GM21717 (cell line): ENCODE data around the gene PLS1.

Experiments used
- ATAC-seq: cut with Tn5 transposase; IDR thresholded peaks from one replicate; pipeline ENCODE4 v1.9.1; 2021; ENCODE audit warnings: mild to moderate bottlenecking, moderate library complexity; ENCODE audit not compliant: unreplicated experiment

PLS1 gene

DNA sequence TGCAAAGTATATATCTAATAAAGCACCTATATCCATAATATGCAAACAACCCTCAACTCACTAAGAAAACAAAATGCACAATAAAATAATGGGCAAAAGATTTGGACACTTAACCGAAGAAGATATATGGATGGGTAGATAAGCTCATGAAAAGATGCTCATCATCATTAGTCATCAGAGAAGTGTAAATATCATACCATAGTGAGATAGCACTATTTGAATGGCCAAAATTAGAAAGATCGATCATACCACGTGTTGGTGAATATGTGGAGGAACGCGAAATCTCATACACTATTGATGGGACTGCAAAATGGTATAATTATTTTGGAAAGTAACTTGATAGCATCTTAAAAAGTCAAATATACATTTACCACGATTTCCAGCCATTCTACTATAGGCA is 40.5 kb downstream of the PLS1 start:
- no peak for ATAC-seq

- no peak for ATAC-seq
Measured at GRCh38 chr3:142638291-142638690, 42.1 kb downstream of the PLS1 start.

DNA sequence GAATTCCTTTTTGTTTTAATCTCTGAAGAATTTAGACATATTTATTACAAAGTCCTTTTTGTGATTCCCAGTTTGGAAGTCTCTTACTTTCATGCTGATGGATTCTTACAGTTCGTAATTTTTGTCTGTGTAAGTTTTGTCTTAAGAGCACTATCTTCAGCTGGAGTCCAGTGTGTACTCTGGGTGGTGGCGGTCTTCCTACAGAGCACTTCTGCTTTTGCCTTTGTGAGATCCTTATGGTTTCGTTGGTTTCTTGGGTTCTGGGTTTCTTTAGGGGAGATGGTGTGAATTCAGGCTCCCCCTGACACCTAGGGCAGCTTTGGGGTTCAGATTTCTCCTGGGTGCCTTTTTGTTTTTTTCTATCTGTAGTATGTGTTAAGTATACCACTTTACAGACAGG is 45.3 kb downstream of the PLS1 start:
- ATAC-seq: no peak

DNA sequence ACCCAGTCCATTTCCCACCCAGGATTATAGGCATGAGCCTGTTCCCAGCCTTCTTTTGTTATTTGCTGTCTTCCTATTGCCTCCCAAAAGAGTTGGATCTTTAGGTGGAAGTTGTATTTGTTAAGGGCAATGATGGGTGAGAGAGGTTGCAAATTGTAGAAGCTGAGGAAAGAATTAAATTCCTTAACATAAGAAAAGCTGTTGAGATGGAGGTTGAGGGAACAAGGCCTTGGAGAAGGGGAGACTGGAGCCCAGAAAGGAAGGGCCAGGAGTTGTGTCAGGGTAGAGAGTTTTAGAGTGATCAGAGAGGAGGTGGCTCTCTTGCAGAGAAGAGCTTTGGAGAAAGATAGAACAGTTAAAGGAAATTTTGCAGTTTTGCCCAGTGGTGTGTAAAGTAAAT is 46.8 kb downstream of the PLS1 start:
- no peak for ATAC-seq

DNA sequence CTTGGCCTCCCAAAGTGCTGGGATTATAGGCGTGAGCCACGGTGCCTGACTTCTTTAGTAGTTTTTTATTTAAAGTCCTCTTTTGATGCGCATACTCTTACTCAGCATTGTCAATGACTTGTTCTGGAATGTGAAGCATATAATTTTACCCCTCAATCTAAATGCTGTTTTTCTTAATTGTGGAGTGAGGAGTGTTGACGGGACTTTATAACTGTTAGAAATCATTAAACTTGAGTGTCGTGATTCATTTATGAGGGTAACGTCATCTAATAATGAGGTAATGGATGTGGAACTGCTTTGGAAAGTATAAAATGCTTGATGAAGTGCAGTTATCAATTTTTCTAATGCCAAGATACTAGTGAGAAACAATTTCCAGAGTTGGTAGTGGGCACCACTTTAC is 48.3 kb downstream of the PLS1 start:
- ATAC-seq: no peak

GRCh38 chr3:142645236-142645793 is 49.1 kb downstream of the PLS1 start:
- ATAC-seq: no peak

DNA sequence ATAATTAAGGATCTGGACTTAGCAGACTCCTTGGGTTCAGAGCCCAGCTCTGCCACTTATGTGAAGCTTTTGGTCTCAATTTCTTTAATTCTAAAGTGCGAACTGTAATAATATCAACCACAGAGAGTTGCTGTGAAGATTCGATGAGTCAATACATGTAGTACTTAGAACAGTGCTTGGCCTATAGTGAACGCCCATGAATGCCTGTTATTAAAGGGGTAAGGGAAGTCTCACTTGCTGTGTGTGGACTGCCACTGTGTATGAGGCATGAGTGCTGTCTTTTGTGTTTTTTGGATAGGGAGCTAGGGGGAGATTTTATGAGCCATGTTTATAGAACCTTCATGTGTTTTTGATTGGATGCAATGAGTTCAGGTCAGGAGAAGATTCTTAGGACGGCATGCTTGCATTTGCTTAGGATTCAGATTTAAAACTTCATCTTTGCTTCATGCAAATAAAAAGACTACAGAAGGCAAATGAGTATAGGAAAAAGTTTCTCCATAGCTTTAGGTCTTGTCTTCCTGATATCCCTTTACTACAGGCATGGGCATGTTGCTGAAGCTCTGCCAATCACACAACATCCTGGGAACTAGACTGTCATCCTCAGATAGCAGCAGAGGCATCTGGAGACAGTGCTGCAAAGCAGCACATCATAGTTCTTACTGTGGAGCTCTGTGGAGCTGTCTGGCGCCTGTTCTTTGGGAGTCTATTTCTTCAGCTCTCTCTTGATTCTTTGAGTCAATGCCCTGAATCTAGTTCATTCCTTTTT is 50.0 kb downstream of the PLS1 start:
- ATAC-seq: no peak

DNA sequence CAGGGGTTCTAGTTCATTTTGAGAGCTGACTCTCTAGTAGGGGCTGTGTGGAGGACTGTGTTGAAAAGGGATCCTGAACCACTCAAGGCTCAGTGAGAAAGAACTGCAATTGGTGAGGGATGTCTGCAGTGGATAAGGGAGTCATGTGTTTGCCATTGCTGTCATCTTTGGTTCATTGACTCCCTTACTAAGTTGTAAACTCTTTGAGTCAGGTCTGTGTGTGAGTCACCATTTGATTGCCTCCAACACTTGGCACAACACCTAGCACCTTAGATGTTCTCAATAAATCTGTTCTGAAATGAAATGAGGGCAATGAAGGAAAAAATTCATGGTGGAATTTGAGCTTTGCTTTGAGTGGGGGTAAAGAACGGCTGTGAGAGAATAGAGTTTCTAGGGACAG is 51.7 kb downstream of the PLS1 start:
- no peak for ATAC-seq

DNA sequence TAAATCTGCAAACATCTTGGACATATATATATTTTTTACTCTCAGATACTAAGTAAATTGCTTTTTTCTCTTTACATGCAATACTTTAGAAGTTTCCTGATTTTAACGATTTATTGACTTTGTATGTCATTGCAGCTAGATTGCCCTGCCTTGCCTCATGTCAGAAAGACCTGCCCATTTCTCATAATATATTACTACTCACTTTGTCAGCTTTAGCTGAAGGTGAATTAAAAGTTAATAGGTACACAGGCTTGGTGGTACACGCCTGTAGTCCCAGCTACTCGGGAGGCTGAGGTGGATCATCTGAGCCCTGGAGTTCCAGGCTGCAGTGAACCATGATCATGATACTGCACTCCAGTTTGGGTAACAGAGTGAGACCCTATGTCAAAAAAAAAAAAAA is 52.8 kb downstream of the PLS1 start:
- ATAC-seq: no peak

- ATAC-seq: no peak
Measured at GRCh38 chr3:142650001-142650693, 54.0 kb downstream of the PLS1 start.

GRCh38 chr3:142651711-142652110 is 55.5 kb downstream of the PLS1 start:
- ATAC-seq: no peak

DNA sequence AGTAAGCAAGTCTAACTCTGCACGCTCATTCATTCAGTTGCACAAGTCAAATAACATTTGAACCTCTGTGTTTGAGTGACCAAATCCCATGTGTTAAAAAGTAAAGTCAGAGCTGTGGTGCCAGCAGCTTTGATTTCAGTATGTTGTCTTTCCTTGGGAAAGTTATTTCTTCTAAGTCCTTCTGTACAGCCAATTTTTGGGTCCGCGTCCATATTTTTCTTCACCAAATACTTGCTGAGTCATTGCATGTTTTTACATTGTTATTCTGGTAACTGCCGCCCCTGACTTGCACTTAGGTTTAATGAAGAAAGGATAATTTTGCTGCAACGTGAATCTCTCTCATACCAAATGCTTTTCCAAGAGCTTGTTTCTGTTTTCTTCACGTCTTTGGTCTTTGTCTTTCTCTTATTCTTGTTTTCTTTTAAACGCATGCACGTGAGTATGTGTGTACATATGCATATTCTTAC is 56.7 kb downstream of the PLS1 start:
- no peak for ATAC-seq

DNA sequence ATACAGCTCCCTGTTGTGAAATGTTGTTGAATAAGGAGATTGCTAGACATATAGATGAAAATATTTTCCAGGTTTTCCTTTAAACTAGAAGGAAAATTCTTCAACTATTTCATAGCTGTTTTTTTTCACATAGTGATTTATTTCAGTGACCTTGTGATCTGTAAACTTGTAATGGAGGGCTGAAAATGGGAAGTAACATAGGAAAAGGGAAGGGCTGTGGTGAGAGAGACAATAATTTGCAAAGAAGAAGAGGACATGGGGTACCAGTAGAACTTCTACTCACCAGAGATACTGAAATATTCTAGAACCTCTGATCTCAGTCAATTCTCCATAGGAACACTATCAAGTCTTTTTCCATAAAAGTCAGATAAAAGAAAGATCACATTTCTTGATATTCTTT is 60.4 kb downstream of the PLS1 start:
- no peak for ATAC-seq

- ATAC-seq: no peak
Measured at GRCh38 chr3:142657033-142657432, 60.8 kb downstream of the PLS1 start.

- no peak for ATAC-seq
Measured at GRCh38 chr3:142660383-142660782, 64.2 kb downstream of the PLS1 start.

- no peak for ATAC-seq
Measured at GRCh38 chr3:142660893-142661292, 64.7 kb downstream of the PLS1 start.

- no peak for ATAC-seq
Measured at GRCh38 chr3:142663865-142664264, 67.7 kb downstream of the PLS1 start.

GRCh38 chr3:142664311-142664710 is 68.1 kb downstream of the PLS1 start:
- no peak for ATAC-seq

DNA sequence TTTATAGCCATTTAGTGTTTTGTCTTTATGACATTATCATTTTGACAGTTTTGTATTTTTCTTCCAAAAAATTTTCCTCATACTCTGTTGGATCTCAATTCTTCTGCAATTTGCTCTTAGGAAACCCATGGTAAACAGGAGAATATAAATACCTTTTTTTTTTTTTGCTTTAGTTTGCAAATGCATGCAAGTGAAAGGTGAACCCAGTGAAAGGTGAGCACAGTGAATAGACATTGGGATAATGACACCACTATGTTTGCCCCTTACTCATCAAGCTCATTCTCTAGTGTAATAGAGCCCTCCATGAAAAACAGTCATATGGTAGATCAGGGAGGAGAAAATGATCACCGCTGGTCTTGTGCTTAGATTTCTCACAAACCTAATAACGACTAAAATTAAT is 68.6 kb downstream of the PLS1 start:
- ATAC-seq: no peak

- ATAC-seq: no peak
Measured at GRCh38 chr3:142670120-142670519, 73.9 kb downstream of the PLS1 start.

DNA sequence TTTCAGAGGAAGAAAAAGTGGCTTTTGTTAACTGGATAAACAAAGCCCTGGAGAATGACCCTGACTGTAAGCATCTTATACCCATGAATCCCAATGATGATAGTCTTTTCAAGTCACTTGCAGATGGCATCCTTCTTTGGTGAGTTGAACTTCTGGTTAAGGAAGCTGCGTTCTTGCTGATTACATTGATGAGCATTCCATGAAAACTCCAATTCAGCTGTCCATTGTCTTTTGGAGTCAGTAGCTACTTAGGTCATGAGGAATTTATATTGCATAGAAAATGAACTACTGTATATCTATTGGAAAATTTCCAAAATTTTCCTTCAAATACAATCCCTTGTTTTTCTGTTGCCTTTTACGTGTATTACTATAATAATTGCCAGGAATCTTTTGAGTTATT is 80.0 kb downstream of the PLS1 start:
- no peak for ATAC-seq

DNA sequence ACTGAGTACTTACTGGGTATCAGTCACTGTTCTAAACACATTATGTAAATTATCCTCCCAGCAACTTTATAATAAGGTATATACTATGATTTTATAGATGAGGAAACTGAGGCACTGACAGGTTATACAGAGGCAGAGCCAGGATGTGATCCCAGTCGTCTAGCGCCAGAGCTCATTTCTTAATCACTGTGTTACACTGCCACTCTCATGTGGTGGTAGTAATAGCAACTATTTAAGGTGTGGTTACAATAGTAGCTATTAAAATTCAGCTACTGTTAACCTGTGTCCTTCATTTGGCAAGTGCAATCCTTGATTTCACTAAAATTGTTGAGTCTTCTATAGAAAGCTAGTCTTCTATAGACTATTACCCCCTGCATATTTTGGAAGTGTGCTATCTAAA is 84.5 kb downstream of the PLS1 start:
- ATAC-seq: no peak
